DOHH2 (cell line): ENCODE results near the gene ZNF366.

Source experiments
- CTCF ChIP-seq: fragments of 200-600 bp; sonication (generic); IDR thresholded peaks from one replicate; pipeline ENCODE4 v1.5.1; 2014; ENCODE audit warnings: antibody characterized with exemption, mild to moderate bottlenecking, low read depth, low read length; ENCODE audit not compliant: poor library complexity, severe bottlenecking
- EZH2phosphoT487 ChIP-seq: fragments of 200-600 bp; sonication (generic); IDR thresholded peaks from 2 replicates; pipeline ENCODE4 v1.6.1; 2017; ENCODE audit warnings: borderline replicate concordance, mild to moderate bottlenecking, antibody characterized with exemption, low read length, moderate library complexity, mixed read lengths

DNA sequence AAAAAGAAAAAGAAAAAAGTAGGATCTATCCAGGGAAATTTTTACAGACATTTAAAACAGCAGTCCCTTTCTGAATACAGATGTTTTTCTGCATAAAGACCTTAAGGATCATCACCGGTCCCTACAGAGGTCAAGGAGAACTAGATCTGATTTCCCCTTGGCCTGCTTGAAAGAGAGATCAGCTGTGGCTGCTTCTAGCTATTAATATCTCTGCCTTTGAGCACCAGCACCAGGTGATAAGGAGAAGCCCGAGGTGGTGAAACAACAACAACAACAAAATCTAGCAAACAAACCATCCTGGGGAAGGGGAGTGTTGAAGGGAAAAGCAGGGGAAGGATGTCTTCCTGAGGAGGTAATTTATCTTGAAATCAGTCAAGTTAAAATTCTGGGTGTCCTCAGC lies 42.1 kb downstream of the ZNF366 start:
- TF ChIP-seq CTCF (no peak), EZH2phosphoT487 (no peak)
